Omental fat pad (tissue), 4 donors: ENCODE measurements around the gene KCTD1. TPM values are rescaled to one million over a fixed set of nuclear protein-coding genes. Genes with fewer than 3 reads are reported as not detected.

Source experiments
- ATAC-seq: fragments of 150-250 bp; one replicate; pipeline ENCODE4 v1.9.1; 2016; ENCODE audit warnings: mild to moderate bottlenecking, moderate library complexity; ENCODE audit not compliant: low FRiP score
- DNase-seq: peaks from one replicate; pipeline ENCODE4 v3.0.0-alpha.2; 2019; ENCODE audit warnings: low spot score
- CTCF ChIP-seq, 3 donors: fragments of 450-650 bp; IDR thresholded peaks; one replicate each; pipeline ENCODE4 v1.5.1; 2016 to 2017; ENCODE audit warnings: antibody characterized with exemption in 3 of 3, mild to moderate bottlenecking in 3 of 3, moderate library complexity in 2 of 3
- total RNA-seq, 4 donors: library from RNA; depleted of rRNA; stranded (reverse); fragments of >200 nt; gene quantifications; one replicate each; pipeline ENCODE4 v1.1.0, GENCODE V29; 2016

Gene KCTD1
- total RNA-seq, 4 donors from 2014 or later = 3.4 to 9.5 (median 8.5) TPM

DNA sequence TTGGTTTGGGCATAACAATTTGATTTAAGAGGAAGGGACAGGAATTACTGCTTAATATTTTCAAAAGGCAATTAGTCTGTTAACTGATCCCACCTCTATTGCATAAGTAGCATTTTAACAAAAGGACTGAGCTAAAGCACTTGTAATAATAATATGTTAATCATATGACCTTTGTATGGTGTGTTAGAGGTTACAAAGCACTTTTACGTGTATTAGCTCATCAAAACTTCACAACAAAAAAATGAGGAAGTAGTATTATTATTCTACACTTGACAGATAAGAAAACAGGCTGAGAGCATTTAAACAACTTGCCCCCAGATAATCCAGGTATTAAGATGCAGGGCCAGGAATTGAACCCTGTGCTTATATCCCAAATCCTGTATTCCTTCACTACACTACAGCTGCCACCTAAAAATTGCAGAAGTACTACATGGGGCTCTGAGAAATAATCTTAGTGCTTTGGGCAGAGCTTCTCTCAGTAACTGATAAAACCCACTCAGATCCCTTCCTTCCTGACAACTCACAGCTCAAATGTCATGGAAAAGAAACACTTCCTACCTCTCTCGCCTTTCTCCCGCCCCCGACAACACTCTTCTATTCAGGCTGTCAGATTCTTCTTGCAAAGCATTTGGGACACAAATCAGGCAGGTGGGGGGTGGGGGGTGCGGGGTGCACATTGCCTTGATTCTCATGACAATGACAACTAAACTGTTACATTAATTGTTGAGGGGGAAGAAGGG, 20.7 kb upstream of the KCTD1 start:
- TF ChIP-seq CTCF (IDR thresholded peaks at IDR 0.05) = no peak
- DNase-seq = no peak
- ATAC-seq = no peak

DNA sequence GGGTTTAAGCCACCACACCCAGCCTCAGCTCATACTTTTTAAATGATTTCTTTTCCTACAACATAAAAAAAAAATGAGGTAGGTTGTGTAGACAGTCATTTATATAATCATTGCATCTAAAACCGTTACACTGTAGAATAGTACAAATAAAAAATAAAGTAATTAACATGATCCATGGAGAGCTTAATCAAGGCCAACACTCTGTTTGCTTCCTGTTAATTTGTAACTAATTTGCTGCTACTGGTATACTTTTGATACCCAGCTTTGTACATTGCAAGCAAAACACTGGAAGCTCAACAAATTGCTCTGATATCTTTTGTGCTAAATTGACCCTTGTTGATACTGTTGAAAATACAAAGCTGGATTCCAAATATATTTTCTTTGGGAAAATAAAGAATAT, 20.2 kb upstream of the KCTD1 start:
- DNase-seq = no peak
- TF ChIP-seq CTCF (IDR thresholded peaks at IDR 0.05) = no peak
- no peak for ATAC-seq

DNA sequence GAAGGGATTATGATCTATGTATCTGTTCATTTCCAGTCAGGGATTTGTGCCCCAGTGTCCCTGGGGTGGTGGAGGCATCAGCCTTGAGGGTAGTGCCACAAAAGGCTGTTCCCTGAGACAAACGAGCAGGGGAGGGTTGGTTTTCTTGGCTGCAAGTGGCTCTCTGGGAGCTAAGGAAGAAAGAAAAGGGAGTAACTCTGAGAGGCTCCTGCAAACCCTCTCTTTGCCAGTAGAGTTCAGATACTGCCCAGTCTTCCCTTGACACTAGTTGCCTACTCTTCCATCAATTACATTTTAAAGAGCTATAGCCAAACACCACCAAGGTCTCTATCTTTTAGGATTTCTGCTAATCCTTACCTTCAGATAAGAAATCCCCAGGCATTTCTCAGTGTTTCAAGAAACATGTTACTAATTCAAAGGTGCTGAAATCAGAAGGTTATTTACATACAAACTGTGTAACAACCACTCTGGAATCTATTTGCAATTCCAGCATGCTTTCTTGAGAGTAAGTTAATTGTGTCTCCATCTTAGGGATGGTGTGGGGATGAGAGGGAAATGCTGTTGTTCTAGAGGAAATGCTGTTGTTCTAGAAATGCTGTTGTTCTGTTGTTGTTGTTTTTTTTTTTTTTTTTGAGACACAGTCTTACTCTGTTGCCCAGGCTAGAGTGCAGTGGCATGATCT, 18.7 kb upstream of the KCTD1 start:
- ATAC-seq (no peak), DNase-seq (no peak)
- TF ChIP-seq CTCF (IDR thresholded peaks at IDR 0.05) = no peak

DNA sequence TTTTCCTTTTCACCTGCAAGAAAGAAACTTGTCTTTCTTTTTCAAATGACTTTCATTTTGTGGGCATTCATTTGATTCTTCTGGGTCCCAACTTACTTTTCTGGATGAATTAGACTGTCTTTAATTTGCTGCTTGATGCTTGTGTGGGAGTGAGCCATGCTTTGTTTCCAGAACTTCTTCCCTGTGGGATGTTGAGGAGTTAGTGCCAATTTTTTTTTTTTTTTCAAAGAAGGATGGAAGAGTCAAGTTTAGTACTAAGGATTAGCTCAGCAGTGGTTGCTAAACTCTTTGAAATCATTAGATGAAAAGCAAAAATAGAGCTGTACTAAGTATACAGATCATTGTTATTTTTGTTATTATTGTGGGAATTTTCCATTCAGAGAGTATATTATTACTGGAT, 17.2 kb upstream of the KCTD1 start:
- no peak for DNase-seq
- no peak for TF ChIP-seq CTCF (IDR thresholded peaks at IDR 0.05)
- no peak for ATAC-seq

DNA sequence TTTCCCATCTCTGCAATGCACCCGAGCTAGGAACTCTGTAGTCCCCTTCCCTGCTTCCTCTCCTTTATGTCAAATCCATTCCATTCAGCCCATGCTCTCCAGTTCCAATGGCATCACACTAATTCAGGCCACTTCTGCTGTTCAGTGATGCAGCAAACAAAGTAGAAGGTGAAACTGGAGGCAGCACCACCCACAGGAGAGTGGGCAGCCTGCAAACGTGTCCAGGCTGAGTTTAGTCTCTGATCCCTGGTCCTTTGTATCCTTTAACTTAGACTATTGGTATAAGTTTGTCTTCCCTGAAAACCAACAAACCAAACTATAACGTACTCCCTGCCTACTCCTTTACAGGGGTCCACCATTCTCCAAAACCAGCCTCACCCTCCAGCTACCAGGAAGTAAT, 14.7 kb upstream of the KCTD1 start:
- no peak for ATAC-seq
- no peak for DNase-seq
- no peak for TF ChIP-seq CTCF (IDR thresholded peaks at IDR 0.05)

- ATAC-seq (no peak), DNase-seq (no peak)
- TF ChIP-seq CTCF (IDR thresholded peaks at IDR 0.05) = no peak
Measured at GRCh38 chr18:26562568-26562967, 14.2 kb upstream of the KCTD1 start.

GRCh38 chr18:26561769-26562168, 13.4 kb upstream of the KCTD1 start:
- no peak for TF ChIP-seq CTCF (IDR thresholded peaks at IDR 0.05)
- DNase-seq (no peak), ATAC-seq (no peak)
